Measurements from ENCODE around the gene ZC3H4.

ZC3H4 gene

DNA sequence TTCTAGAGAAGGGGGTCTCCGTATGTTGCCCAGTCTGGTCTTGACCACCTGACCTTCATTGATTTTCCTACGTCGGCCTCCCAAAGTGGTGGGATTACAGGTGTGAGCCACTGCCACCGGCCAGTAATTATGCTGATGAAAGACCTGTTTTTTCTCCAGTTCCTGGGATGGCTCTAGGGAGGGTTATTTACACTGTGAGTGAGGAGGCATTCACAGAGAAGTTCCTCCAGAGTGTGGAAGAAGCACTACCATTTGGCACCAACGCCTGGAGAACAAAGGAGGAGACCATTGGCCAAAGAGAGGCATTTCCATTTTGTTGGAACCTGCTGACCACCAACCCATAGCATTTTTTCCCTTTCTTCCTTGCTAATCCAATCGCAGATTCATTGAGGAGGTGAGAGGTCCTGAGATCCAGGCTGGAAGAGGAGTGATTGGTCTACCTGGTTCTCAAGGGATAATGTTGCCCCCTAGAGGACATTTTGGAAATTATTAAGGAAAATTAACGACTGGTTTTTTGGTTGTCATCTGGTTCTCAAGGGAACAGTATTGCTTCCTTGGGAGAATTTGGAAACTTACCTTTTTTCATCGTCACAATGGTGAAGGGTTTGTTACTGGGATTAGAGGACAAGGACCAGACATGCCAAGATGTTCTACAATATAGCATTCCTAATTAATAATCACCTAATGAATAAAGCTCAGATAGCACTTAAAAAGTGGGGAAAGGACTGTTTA lies 11.5 kb upstream of the ZC3H4 start:
- H3K4me3 ChIP-seq (ENCODE audit: low read depth, low read length): no peak overlapping the region
- TF ChIP-seq, protein P1, sequence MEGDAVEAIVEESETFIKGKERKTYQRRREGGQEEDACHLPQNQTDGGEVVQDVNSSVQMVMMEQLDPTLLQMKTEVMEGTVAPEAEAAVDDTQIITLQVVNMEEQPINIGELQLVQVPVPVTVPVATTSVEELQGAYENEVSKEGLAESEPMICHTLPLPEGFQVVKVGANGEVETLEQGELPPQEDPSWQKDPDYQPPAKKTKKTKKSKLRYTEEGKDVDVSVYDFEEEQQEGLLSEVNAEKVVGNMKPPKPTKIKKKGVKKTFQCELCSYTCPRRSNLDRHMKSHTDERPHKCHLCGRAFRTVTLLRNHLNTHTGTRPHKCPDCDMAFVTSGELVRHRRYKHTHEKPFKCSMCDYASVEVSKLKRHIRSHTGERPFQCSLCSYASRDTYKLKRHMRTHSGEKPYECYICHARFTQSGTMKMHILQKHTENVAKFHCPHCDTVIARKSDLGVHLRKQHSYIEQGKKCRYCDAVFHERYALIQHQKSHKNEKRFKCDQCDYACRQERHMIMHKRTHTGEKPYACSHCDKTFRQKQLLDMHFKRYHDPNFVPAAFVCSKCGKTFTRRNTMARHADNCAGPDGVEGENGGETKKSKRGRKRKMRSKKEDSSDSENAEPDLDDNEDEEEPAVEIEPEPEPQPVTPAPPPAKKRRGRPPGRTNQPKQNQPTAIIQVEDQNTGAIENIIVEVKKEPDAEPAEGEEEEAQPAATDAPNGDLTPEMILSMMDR (IDR thresholded peaks at IDR 0.05; ENCODE audit: control insufficient read depth, extremely low read depth, insufficient read depth): peak; percentile 53
- no peak for DNase-seq (ENCODE audit: low read depth)

DNA sequence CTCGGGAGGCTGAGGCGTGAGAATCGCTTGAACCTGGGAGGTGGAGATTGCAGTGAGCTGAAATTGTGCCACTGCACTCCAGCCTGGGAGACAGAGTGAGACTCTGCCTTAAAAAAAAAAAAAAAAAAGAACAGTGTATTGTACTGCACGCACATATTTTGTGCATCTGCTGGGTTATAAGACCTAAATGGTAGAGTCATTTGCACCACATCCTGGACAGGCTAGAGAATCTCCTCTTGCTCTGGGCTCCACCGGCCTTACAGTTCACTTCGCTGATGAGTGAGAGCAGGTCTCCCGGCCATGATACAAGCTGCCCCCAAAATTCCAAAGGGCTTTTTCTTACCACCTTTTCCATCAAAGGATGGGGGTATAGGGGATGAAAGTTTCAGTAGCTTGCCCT lies 9.8 kb upstream of the ZC3H4 start:
- no peak for DNase-seq (ENCODE audit: low read depth)
- TF ChIP-seq, protein P1 (IDR thresholded peaks at IDR 0.05; ENCODE audit: control insufficient read depth, extremely low read depth, insufficient read depth): no peak

DNA sequence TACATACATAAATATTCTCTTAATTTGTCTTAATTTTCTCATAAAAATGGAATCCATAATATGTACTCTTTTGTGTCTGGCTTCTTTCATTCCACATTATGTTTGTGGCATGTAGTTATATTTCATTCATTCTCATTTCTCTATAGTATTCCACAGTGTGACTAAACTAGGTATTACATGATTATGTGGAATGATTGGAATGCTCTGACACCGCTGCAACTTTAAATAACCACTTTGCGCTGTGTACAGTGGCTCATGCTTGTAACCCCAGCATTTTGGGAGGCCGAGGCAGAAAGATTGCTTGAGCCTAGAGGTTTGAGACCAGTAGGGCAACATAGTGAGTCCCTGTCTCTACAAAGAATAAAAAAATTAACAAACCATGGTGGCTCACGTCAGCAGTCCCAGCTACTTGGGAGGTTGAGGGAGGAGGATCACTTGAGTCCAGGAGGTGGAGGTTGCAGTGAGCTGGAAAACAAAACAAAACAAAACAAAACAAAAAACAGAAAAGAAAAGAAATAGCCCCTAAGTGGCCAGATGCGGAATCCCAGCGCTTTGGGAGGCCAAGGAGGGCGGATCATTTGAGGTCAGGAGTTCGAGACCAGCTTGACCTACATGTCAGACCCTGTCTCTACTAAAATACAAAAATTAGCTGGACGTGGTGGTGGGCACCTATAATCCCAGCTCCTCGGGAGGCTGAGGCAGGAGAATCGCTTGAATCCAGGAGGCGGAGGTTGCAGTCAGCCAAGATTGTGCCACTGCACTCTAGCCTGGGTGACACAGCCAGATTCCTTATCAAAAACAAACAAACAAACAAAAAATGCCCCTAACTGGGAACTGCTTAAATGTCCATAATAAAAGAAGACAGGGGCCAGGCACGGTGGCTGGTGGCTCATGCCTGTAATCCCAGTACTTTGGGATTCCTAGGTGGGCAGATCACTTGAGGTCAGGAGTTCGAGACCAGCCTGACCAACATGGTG lies 9.1 kb upstream of the ZC3H4 start:
- no peak for DNase-seq (ENCODE audit: low read depth)
- TF ChIP-seq, protein P1 (IDR thresholded peaks at IDR 0.05; ENCODE audit: control insufficient read depth, extremely low read depth, insufficient read depth): no peak
- H3K4me3 ChIP-seq (ENCODE audit: low read depth, low read length): no peak overlapping the region

More for the DNA sequence above, 9.8 kb upstream of the ZC3H4 start:
- H3K4me3 ChIP-seq (ENCODE audit: low read depth, low read length): no peak overlapping the region

DNA sequence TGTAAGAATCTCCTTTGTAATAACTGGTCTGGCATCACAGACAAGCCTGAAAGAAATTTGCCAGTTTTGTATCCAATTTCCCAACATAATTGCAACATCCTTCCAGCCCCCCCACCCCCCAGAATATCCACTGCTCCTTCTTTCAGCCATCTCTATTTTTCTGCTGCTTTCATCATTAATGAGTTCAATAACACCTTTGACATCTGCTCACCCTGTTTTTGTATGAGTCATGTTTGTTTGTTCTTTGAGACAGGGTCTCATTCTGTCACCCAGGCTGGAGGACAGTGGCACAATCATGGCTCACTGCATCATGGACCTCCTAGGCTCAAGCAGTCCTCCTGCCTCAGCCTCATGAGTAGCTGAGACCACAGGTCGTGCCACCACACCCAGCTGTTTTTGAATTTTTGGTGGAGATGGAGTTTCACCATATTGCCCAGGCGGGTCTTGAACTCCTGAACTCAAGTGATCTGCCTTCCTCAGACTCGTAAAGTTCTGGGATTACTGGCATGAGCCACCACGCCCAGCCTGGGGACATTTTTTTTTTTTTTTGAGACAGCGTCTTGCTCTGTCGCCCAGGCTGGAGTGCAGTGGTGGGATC lies 7.0 kb upstream of the ZC3H4 start:
- DNase-seq (ENCODE audit: low read depth): no peak
- TF ChIP-seq, protein P1 (IDR thresholded peaks at IDR 0.05; ENCODE audit: control insufficient read depth, extremely low read depth, insufficient read depth): no peak
- H3K4me3 ChIP-seq (ENCODE audit: low read depth, low read length): no peak overlapping the region

DNA sequence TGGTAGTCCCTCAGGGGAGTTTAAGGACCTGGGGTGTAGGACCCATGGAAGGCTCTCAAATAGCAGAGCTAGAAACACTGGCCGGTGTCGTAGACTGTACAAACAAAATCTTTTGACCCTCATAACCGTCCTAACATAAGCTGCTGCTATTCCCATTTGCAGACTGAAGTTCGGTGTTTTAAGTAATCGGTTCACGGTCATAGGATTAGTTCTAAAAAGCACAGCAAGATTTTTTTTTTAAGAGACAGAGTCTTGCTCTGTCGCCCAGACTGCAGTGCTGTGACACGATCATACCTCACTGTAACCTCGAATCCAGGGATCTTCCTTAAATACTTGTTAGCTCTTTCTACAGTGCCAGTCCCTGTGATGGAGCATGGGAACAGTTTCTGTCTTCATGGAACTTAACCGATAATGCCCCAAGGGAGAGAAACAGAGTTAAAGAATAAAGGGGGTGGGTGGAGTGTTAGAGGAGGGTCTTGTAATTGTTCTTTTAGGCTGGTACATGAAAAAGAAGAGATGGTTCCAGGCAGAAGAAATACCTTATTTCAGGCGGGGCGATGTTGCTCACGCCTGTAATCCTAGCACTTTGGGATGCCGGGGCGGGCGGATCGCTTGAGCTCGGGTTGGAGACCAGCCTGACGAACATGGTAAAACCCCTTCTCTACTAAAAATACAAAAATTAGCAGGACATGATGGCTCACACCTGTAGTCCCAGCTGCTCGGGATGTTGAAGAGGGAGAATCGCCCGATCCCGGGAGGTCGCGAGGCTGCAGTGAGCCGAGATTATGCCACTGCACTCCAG lies 475 bp upstream of the ZC3H4 start:
- TF ChIP-seq, protein P1 (IDR thresholded peaks at IDR 0.05; ENCODE audit: control insufficient read depth, extremely low read depth, insufficient read depth): no peak
- H3K4me3 ChIP-seq (ENCODE audit: low read depth, low read length): peak overlapping the region; percentile 75
- no peak for DNase-seq (ENCODE audit: low read depth)

All from LNCaP clone FGC (cell line).